Caco-2 (cell line): ENCODE measurements around the gene KNG1. TPM values are rescaled to one million over a fixed set of nuclear protein-coding genes. Genes with fewer than 3 reads are reported as not detected.

Source experiments
- BruUV-seq: library from RNA; stranded (reverse); fragments of 400-500 nt; replicated peaks from 2 replicates; lab custom pipeline; 2021; lab: Mats Ljungman, UMichigan
- CTCF ChIA-PET: fragments of 300-600 bp; sonication (Branson Sonifier 250); formaldehyde crosslinking; loops from one replicate; lab custom pipeline; 2022; ENCODE audit warnings: antibody characterized with exemption; lab: Charles Lee
- POLR2A ChIA-PET: fragments of 300-600 bp; sonication (Branson Sonifier 250); formaldehyde crosslinking; loops from one replicate; lab custom pipeline; 2022; ENCODE audit warnings: antibody characterized with exemption; lab: Charles Lee
- DNase-seq, 2 experiments: peaks; one replicate each; pipeline versions ENCODE4 v3.0.0 to v3.0.0-alpha.2; 2020 to 2022
- H3K27me3 ChIP-seq: replicated peaks from 2 replicates; pipeline ENCODE4 v1.6.0; 2011; ENCODE audit warnings: low read length; ENCODE audit not compliant: control insufficient read depth, insufficient read depth
- H3K36me3 ChIP-seq: 2 replicates; pipeline ENCODE4 v1.5.1; 2011; ENCODE audit warnings: low read length; ENCODE audit not compliant: control insufficient read depth, insufficient read depth
- H3K4me1 ChIP-seq: fragments of 250-450 bp; sonication (Bioruptor Pico); 2 replicates; pipeline ENCODE4 v1.5.1; 2020; ENCODE audit warnings: mild to moderate bottlenecking
- H3K4me3 ChIP-seq: 2 replicates; pipeline ENCODE4 v1.5.1; 2011; ENCODE audit warnings: low read depth, mild to moderate bottlenecking, control low read depth, low read length
- H3K9me3 ChIP-seq: fragments of 250-450 bp; sonication (Bioruptor Pico); 2 replicates; pipeline ENCODE4 v1.5.1; 2020; ENCODE audit warnings: mild to moderate bottlenecking, moderate library complexity
- H3K27ac Mint-ChIP-seq: one replicate; pipeline ENCODE4 v1.8.0; 2022; ENCODE audit warnings: mixed read lengths; ENCODE audit not compliant: unreplicated experiment
- H3K27me3 Mint-ChIP-seq: one replicate; pipeline ENCODE4 v1.8.0; 2022; ENCODE audit warnings: mixed read lengths; ENCODE audit not compliant: insufficient read depth, unreplicated experiment
- H3K36me3 Mint-ChIP-seq: one replicate; pipeline ENCODE4 v1.8.0; 2022; ENCODE audit warnings: mild to moderate bottlenecking, mixed read lengths; ENCODE audit not compliant: insufficient read depth, unreplicated experiment
- H3K4me1 Mint-ChIP-seq: one replicate; pipeline ENCODE4 v1.8.0; 2022; ENCODE audit warnings: low read depth, mixed read lengths; ENCODE audit not compliant: unreplicated experiment
- H3K4me3 Mint-ChIP-seq: one replicate; pipeline ENCODE4 v1.8.0; 2022; ENCODE audit warnings: mild to moderate bottlenecking, moderate library complexity, mixed read lengths; ENCODE audit not compliant: unreplicated experiment
- H3K9me3 Mint-ChIP-seq: one replicate; pipeline ENCODE4 v1.8.0; 2022; ENCODE audit warnings: mixed read lengths; ENCODE audit not compliant: unreplicated experiment
- intact Hi-C: fragments of 100-400 bp; cut with micrococcal nuclease; formaldehyde crosslinking; loops from one replicate; pipeline ENCODE4 v1.10.0; 2022; ENCODE audit not compliant: unreplicated experiment
- total RNA-seq: library from RNA; stranded (reverse); gene quantifications from 2 replicates; pipeline ENCODE4 v1.2.3, GENCODE V29; 2022
- TF ChIP-seq, protein P1 (sequence below), 2 experiments: fragments of 200-600 bp in 1 of 2; IDR thresholded peaks; 1 replicate in 1 of 2; 2 replicates in 1 of 2; pipeline versions ENCODE4 v1.5.1 to v1.8.0; 2011 to 2022; ENCODE audit warnings: antibody characterized with exemption in 1 of 2, control low read depth in 1 of 2, inconsistent platforms in 1 of 2, low read depth in 1 of 2, low read length in 1 of 2, mild to moderate bottlenecking in 1 of 2, moderate library complexity in 1 of 2; ENCODE audit not compliant: insufficient read depth in 1 of 2, severe bottlenecking in 1 of 2, unreplicated experiment in 1 of 2

KNG1 gene
- total RNA-seq, 1 experiment from 2014 or later, result 9.5 TPM

DNA sequence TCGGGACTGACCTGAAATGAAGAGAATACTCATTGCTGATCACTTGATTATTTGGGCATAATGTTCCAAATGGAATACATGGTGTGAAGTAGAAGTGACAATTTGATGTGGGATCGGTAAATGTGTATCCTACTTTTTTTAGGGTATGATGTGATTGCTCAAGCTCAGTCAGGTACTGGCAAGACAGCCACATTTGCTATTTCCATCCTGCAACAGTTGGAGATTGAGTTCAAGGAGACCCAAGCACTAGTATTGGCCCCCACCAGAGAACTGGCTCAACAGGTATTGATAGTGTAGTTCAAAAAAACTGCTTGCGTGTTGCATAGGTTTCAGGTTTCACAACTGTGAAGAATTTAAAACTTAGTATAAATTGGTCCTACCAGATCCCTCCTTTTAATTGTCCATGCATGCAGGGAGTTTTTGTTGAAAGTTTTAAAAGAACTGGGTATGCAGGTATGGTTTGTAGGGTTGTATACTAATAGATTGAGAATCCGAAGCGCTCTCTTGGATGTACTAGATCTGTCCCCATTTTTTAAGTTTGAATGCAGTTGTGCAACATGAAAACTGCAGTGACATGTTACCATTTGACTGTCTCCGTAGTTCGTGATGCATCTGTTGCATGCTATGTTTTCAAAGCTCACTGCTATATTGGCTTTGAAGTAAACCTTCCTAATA, 67.8 kb downstream of the KNG1 start:
- H3K4me1 ChIP-seq, result peaks cover 13% of the 10 kb centered on the region; the same call in 1 of the 2 replicates
- POLR2A ChIA-PET, result no interaction called here

DNA sequence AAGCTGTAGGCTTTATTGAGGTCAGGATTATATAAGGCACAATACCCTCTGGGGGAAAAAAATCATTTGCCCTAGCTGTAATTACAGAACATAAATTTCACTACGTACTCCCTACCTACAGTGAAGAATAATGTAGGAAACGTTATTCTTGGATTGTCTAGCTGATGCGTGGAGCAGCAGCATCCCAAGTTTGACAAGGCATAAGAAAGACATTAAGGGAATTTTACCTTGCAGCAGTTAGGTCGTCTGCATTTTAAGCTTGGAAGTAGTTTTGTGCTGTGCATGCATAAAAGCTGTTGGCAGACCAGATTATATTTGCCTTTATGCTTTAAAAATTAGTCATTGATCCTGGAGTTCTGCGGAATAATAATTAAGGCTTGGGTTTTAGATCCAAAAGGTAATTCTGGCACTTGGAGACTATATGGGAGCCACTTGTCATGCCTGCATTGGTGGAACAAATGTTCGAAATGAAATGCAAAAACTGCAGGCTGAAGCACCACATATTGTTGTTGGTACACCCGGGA, 68.4 kb downstream of the KNG1 start:
- no peak for DNase-seq
- POLR2A ChIA-PET, result no interaction called here
- H3K36me3 ChIP-seq, result peaks cover 15% of the 10 kb centered on the region
- Mint-ChIP-seq H3K4me3 (peak overlapping the region; percentile 80), H3K27me3 (no peaks in the 10 kb centered on the region), H3K36me3 (peaks cover 77% of the 10 kb centered on the region), H3K4me1 (peaks cover 17% of the 10 kb centered on the region), H3K27ac (peak overlapping the region; percentile 95), H3K9me3 (no peaks in the 10 kb centered on the region)
- no TSS peak for BruUV-seq
- intact Hi-C loops, result no loop called here
- CTCF ChIA-PET, result no interaction called here
- peaks cover 13% of the 10 kb centered on the region; the same call in 1 of the 2 replicates for H3K4me1 ChIP-seq
- no peaks in the 10 kb centered on the region for H3K27me3 ChIP-seq
- H3K9me3 ChIP-seq, result no peaks in the 10 kb centered on the region
- TF ChIP-seq, protein P1, sequence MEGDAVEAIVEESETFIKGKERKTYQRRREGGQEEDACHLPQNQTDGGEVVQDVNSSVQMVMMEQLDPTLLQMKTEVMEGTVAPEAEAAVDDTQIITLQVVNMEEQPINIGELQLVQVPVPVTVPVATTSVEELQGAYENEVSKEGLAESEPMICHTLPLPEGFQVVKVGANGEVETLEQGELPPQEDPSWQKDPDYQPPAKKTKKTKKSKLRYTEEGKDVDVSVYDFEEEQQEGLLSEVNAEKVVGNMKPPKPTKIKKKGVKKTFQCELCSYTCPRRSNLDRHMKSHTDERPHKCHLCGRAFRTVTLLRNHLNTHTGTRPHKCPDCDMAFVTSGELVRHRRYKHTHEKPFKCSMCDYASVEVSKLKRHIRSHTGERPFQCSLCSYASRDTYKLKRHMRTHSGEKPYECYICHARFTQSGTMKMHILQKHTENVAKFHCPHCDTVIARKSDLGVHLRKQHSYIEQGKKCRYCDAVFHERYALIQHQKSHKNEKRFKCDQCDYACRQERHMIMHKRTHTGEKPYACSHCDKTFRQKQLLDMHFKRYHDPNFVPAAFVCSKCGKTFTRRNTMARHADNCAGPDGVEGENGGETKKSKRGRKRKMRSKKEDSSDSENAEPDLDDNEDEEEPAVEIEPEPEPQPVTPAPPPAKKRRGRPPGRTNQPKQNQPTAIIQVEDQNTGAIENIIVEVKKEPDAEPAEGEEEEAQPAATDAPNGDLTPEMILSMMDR (IDR thresholded peaks at IDR 0.05; ENCODE audit: insufficient read depth in 1 of 2, low read depth in 1 of 2, low read length in 1 of 2, severe bottlenecking in 1 of 2, unreplicated experiment in 1 of 2), result no peak
- peak overlapping the region; percentile 88 for H3K4me3 ChIP-seq

More for the DNA sequence above, 67.8 kb downstream of the KNG1 start:
- Histone ChIP-seq H3K36me3 (peaks cover 15% of the 10 kb centered on the region), H3K4me3 (peak overlapping the region; percentile 88), H3K9me3 (no peaks in the 10 kb centered on the region), H3K27me3 (no peaks in the 10 kb centered on the region)
- intact Hi-C loops, result no loop called here
- no TSS peak for BruUV-seq
- Mint-ChIP-seq H3K27me3 (no peaks in the 10 kb centered on the region), H3K4me1 (peaks cover 17% of the 10 kb centered on the region), H3K4me3 (peak overlapping the region; percentile 80), H3K9me3 (no peaks in the 10 kb centered on the region), H3K36me3 (peaks cover 71% of the 10 kb centered on the region), H3K27ac (peak overlapping the region; percentile 95)
- no peak for DNase-seq
- CTCF ChIA-PET, result no interaction called here
- TF ChIP-seq, protein P1 (IDR thresholded peaks at IDR 0.05; ENCODE audit: insufficient read depth in 1 of 2, low read depth in 1 of 2, low read length in 1 of 2, severe bottlenecking in 1 of 2, unreplicated experiment in 1 of 2), result no peak

DNA sequence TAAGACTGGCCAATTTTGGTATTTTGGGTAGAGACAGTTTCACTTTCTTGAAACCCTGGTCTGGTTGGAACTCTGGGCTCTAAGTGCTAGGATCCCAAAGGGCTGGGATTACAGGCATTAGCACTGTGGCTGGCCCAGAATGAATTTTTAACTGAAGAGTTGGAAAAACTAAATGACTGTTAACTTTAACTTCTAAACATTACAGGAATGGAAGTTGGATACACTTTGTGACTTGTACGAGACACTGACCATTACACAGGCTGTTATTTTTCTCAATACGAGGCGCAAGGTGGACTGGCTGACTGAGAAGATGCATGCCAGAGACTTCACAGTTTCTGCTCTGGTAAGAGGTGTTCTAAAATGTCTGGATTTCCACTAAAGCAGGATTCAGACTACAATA, 69.8 kb downstream of the KNG1 start:
- H3K4me3 Mint-ChIP-seq, result peak overlapping the region; percentile 50
- Histone ChIP-seq H3K27me3 (no peaks in the 10 kb centered on the region), H3K4me3 (no peak overlapping the region), H3K36me3 (peaks cover 15% of the 10 kb centered on the region), H3K4me1 (peaks cover 8% of the 10 kb centered on the region; the same call in 1 of the 2 replicates), H3K9me3 (no peaks in the 10 kb centered on the region)
- CTCF ChIA-PET, result no interaction called here
- H3K27ac Mint-ChIP-seq, result no peak overlapping the region
- TF ChIP-seq, protein P1 (IDR thresholded peaks at IDR 0.05; ENCODE audit: insufficient read depth in 1 of 2, low read depth in 1 of 2, low read length in 1 of 2, severe bottlenecking in 1 of 2, unreplicated experiment in 1 of 2), result no peak
- no TSS peak for BruUV-seq
- no peaks in the 10 kb centered on the region for H3K9me3 Mint-ChIP-seq
- H3K27me3 Mint-ChIP-seq, result no peaks in the 10 kb centered on the region
- intact Hi-C loops, result no loop called here
- POLR2A ChIA-PET, result no interaction called here
- H3K4me1 Mint-ChIP-seq, result peaks cover 17% of the 10 kb centered on the region
- DNase-seq, result no peak
- H3K36me3 Mint-ChIP-seq, result peaks cover 91% of the 10 kb centered on the region
